Measurements from ENCODE around the gene SLC9A9. TPM values are rescaled to one million over a fixed set of nuclear protein-coding genes. Genes with fewer than 3 reads are reported as not detected.

SLC9A9 gene
- total RNA-seq, 2 donors from 2014 or later = 23.6 to 31.0 TPM

- WGBS = 55% methylated on average over 2 of the region's 2 CpGs
- H3K27ac ChIP-seq = no peak overlapping the region
- no peak overlapping the region for H3K4me3 ChIP-seq
- H3K36me3 ChIP-seq = no peaks in the 10 kb centered on the region
- no peaks in the 10 kb centered on the region for H3K9me3 ChIP-seq
- no peaks in the 10 kb centered on the region for H3K27me3 ChIP-seq (replicated peaks; ENCODE audit: insufficient read depth)
- TF ChIP-seq POLR2A (IDR thresholded peaks at IDR 0.05) (no peak), POLR2AphosphoS5 (IDR thresholded peaks at IDR 0.05) (no peak)
- TF ChIP-seq, protein P1, sequence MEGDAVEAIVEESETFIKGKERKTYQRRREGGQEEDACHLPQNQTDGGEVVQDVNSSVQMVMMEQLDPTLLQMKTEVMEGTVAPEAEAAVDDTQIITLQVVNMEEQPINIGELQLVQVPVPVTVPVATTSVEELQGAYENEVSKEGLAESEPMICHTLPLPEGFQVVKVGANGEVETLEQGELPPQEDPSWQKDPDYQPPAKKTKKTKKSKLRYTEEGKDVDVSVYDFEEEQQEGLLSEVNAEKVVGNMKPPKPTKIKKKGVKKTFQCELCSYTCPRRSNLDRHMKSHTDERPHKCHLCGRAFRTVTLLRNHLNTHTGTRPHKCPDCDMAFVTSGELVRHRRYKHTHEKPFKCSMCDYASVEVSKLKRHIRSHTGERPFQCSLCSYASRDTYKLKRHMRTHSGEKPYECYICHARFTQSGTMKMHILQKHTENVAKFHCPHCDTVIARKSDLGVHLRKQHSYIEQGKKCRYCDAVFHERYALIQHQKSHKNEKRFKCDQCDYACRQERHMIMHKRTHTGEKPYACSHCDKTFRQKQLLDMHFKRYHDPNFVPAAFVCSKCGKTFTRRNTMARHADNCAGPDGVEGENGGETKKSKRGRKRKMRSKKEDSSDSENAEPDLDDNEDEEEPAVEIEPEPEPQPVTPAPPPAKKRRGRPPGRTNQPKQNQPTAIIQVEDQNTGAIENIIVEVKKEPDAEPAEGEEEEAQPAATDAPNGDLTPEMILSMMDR (IDR thresholded peaks at IDR 0.05) = no peak
- no peak for DNase-seq (ENCODE audit: low spot score)
- peaks cover 4% of the 10 kb centered on the region for H3K4me1 ChIP-seq (replicated peaks)
- intact Hi-C loops (cut with DNase I) = no loop called here
Observed at GRCh38 chr3:143360244-143360643, 488.0 kb downstream of the SLC9A9 start.

DNA sequence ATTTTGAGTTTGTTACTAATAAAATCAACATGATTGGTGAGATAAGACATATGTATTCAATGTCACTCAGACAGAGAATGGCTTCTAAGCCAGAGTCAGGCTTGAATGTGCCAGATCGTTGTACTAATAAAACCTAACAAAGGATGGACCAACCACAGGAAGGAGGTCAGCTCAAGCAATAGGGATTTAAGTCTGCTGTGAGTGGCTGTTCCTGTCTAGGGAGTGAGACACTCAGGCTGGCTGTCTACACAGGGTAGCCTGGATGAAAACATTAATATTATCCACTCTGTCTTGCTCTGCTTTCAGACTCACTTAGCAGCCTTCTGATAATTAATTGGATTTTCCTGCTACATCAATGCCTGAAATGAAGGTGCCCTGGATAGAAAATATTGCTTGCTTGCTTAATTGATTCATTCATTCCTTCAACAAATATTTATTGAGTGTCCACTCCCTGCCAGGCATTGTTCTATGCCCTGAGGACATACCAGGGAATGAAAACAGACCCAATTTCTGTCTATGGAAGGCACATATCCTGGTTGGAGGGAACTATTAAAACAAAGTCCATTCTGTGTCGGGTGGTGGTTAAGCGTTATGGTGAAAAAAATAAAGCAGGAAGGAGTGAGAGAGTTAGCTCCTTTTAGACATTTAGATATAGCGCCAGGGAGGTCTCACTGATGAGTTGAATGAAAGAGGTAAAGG is 489.3 kb downstream of the SLC9A9 start:
- intact Hi-C loops (cut with DNase I) = no loop called here
- 40% methylated on average over 4 of the region's 4 CpGs for WGBS

GRCh38 chr3:143358155-143358792 is 490.0 kb downstream of the SLC9A9 start:
- intact Hi-C loops (cut with DNase I) = no loop called here
- 21% methylated on average over 2 of the region's 2 CpGs for WGBS
- Histone ChIP-seq H3K4me1 (replicated peaks) (peaks cover 4% of the 10 kb centered on the region), H3K9me3 (no peaks in the 10 kb centered on the region), H3K36me3 (no peaks in the 10 kb centered on the region), H3K4me3 (no peak overlapping the region), H3K27me3 (replicated peaks; ENCODE audit: insufficient read depth) (no peaks in the 10 kb centered on the region), H3K27ac (no peak overlapping the region)
- TF ChIP-seq POLR2AphosphoS5 (IDR thresholded peaks at IDR 0.05) (peak; percentile 34), POLR2A (IDR thresholded peaks at IDR 0.05) (no peak)
- TF ChIP-seq, protein P1 (IDR thresholded peaks at IDR 0.05) = no peak
- DNase-seq (ENCODE audit: low spot score) = peak; percentile 11

More for the DNA sequence above, 489.3 kb downstream of the SLC9A9 start:
- no peaks in the 10 kb centered on the region for H3K36me3 ChIP-seq
- H3K4me3 ChIP-seq = no peak overlapping the region
- H3K9me3 ChIP-seq = no peaks in the 10 kb centered on the region
- H3K4me1 ChIP-seq (replicated peaks) = peaks cover 4% of the 10 kb centered on the region
- no peak overlapping the region for H3K27ac ChIP-seq
- TF ChIP-seq, protein P1 (IDR thresholded peaks at IDR 0.05) = no peak
- TF ChIP-seq POLR2AphosphoS5 (IDR thresholded peaks at IDR 0.05) = no peak
- TF ChIP-seq POLR2A (IDR thresholded peaks at IDR 0.05) = no peak
- no peak for DNase-seq (ENCODE audit: low spot score)
- H3K27me3 ChIP-seq (replicated peaks; ENCODE audit: insufficient read depth) = no peaks in the 10 kb centered on the region

- TF ChIP-seq POLR2A (IDR thresholded peaks at IDR 0.05) (no peak), POLR2AphosphoS5 (IDR thresholded peaks at IDR 0.05) (no peak)
- TF ChIP-seq, protein P1 (IDR thresholded peaks at IDR 0.05) = no peak
- 61% methylated on average over 3 of the region's 3 CpGs for WGBS
- Histone ChIP-seq H3K36me3 (no peaks in the 10 kb centered on the region), H3K27me3 (replicated peaks; ENCODE audit: insufficient read depth) (no peaks in the 10 kb centered on the region), H3K4me1 (replicated peaks) (peaks cover 4% of the 10 kb centered on the region), H3K27ac (no peak overlapping the region), H3K4me3 (no peak overlapping the region), H3K9me3 (no peaks in the 10 kb centered on the region)
- DNase-seq (ENCODE audit: low spot score) = no peak
- intact Hi-C loops (cut with DNase I) = no loop called here
Observed at GRCh38 chr3:143357700-143358099, 490.6 kb downstream of the SLC9A9 start.

- H3K9me3 ChIP-seq = no peaks in the 10 kb centered on the region
- peaks cover 4% of the 10 kb centered on the region for H3K4me1 ChIP-seq (replicated peaks)
- DNase-seq (ENCODE audit: low spot score) = no peak
- H3K27me3 ChIP-seq (replicated peaks; ENCODE audit: insufficient read depth) = no peaks in the 10 kb centered on the region
- 96% methylated on average over 1 of the region's 1 CpG for WGBS
- intact Hi-C loops (cut with DNase I) = no loop called here
- TF ChIP-seq, protein P1 (IDR thresholded peaks at IDR 0.05) = no peak
- TF ChIP-seq POLR2AphosphoS5 (IDR thresholded peaks at IDR 0.05) = no peak
- TF ChIP-seq POLR2A (IDR thresholded peaks at IDR 0.05) = no peak
- no peaks in the 10 kb centered on the region for H3K36me3 ChIP-seq
- no peak overlapping the region for H3K27ac ChIP-seq
- H3K4me3 ChIP-seq = no peak overlapping the region
Observed at GRCh38 chr3:143356839-143357238, 491.4 kb downstream of the SLC9A9 start.

Data from prostate gland (tissue), 2 donors.